OCI-M1 (cell line): ENCODE data around the gene CIB4.

Experiments used
- DNase-seq: peaks from one replicate; lab custom pipeline; 2025; lab: John Stamatoyannopoulos, UW

Gene CIB4

DNA sequence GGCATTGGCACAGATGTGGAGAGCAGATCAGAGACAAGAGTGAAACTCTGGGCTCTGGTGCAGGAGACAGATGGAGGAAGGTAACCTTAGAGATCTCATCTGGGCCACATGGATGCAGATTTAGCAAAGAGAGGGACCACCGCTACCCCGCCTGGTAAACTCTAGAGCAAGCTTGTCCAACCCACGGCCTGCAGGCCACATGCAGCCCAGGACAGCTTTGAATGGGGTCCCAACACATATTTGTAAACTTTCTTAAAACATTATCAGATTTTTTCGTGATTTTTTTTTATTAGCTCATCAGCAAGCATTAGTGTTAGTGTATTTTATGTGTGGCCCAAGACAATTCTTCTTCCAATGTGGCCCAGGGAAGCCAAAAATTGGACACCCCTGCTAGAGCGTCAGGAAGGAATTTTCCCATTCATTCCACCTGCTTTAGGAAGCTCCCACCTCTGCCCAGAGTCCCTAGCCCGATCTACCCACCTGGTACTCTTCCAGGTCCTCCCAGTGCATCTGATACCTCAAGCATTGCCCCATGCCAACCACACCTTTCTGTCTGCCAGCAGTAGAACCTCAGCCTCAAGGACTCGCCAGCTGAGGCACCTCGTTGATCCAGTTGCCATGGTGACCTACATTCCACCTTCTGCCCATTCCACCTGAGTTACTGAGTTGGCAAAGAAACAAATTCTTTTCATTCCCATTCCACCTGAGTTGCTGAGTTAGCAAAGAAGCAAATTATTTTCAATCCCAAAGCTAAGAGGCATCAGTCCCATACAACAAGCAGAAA lies at the start of gene CIB4:
Gene CIB4 (minus strand): TSS at position 586 of the 784 bp plus-strand sequence. CDS start 52 bp downstream, at position 534.
- no peak for DNase-seq

DNA sequence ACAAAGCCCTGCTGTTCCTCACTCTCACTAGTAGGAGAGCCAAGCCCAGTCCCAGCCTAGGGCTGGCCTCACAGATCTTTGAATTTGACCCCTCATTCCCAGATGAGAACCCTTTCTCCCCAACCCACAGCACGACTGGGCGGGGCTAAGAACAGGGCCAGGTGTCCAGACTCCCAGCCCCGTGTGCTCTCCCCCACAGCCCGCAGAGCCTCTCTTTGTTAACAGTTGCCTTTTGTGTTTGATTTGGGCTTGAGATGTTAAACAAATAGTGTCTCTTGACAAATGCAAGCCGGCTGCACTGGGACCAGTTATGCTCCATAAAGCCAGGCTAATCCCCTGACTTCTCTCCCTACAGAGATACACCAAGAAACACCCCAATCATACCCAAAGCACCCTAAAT lies 46.6 kb upstream of the CIB4 start:
- no peak for DNase-seq

DNA sequence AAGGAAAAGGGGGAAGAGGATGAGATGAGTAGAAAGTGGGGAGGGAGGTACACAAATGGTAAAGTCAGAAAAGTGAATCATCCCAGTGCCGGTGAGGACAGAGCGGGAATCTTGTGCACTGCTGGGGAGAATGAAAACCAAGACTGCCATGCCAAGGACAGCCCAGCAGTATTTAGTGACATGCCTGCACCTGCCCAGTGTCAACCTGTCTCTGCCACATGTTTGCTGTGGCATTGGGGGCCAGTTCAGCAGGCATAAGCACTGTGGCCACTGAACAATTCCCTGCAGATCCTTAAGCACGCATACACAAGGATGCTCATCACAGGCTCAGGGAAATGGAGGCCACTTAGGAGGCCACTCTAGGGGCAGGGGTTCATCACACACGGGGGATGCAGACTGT lies 46.2 kb upstream of the CIB4 start:
- no peak for DNase-seq

DNA sequence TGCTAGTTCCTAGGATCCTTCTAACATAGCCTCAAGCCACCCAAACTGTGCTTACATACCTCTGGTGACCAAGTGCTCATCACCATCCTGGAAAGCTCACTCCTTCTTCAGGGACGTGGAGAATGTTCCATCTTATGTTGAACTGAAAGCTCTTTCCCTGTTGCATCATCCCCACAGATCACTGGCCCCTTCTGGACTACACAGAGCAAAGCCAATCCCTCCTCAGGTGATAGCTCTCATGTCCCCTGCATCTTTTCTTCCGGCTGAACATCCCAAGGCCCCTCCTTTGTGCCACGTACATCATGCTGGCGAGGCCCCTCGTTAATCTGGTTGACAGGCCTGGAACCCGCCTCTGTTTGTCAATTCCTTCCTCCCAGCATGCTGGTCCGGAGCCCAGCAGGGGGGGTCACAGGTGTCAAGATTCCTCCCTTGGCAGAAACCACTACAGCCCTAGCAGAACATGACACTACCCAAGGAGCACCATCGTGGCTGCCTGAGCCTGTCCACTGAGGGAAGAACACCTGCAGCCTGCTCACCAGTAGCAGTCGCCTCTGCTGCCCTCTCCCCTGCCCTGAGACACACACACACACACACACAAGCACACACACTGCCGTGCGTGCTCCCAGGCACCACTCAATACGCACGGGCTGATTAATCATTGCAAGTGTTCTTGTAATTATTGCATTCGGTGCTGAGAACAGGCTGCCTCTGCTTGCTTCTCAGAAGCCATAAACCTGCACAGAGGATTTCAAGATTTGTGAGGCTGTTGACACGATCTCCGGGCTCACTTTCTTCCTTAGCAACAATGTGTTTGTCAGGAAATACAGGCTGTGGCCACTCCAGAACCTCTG lies 45.0 kb upstream of the CIB4 start:
- peak; percentile 24 for DNase-seq

DNA sequence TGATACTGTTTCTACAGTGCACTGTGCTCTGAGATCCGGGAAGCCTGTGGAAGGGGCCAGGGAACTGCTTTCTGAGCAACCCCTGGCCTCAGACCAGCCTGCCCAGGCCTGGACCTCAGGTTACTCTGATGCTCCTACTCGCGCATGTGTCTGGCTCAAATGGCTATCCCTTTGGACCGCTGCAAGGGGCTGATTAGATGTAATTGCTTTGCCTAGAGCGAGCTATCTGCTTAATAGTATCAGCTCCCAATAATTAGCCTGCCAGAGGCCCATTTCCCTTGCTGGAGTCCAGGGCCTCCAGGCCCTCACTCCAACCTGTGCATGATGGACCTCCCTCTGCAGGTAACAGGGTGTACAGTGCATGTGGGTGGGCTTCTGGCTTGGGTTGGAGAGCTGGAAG lies 44.2 kb upstream of the CIB4 start:
- DNase-seq = no peak

DNA sequence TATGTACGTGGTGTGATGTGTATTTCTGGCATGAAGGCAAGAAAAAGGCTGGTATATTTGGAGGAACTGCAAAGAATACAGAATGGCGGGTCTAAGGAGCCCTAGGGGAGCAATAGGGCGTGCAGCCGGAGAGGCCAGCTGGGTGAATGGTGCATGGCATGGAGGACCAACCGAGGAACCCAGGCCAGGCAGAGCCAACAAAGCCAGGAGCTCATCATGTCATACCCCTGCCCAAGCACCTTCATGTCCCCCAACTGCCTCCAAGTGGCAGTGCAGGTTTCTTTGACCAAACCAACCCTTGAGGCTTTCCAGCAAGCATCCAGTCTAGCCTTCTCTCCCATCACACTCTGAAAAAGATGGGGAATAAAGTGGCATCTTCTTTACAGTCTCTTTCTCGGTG lies 42.4 kb upstream of the CIB4 start:
- DNase-seq = no peak

- DNase-seq = no peak
Measured at GRCh38 chr2:26682155-26682554, 41.0 kb upstream of the CIB4 start.

GRCh38 chr2:26681656-26682055 lies 40.5 kb upstream of the CIB4 start:
- no peak for DNase-seq

- no peak for DNase-seq
Measured at GRCh38 chr2:26679867-26680266, 38.7 kb upstream of the CIB4 start.

DNA sequence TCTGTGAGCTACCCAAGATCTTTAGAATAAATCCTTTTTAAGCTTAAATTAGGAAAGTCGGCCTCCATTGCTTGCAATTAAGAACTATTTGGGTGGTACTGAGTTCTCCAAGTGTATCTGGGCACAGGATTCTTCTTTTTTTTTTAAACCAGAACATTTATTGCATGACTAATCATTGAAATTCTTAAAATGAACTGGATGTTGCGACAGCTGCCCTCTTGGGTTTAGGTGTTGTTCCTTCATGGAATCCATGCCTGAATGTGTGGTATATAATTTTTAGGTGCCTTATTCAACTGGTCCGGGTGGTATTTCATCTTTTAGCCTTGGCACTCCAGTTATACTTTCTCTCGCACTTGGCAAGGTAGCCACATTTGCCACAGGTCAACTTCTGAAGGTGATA lies 36.9 kb upstream of the CIB4 start:
- no peak for DNase-seq

- no peak for DNase-seq
Measured at GRCh38 chr2:26675651-26676255, 34.6 kb upstream of the CIB4 start.

DNA sequence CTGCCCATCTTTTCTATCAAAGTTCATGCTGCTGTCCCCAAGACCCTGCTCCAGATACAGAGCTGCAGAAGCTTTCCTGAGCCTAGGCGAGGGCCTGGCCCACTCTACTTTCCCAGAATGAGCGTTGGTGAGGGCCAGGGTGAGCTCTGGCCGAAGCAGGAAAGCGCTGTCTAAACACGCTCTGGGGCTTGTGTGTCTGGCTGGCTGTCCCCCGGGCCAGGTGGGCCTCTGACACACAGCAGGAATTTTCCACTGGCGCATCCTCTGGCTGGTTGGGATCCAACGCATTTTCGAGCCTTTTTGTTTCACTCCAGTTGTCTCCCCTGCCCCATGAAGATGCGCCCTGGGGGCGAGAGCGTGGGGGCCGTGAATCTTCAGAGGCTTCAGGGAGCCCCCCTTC lies 33.6 kb upstream of the CIB4 start:
- DNase-seq = no peak

- no peak for DNase-seq
Measured at GRCh38 chr2:26674002-26674751, 33.0 kb upstream of the CIB4 start.

DNA sequence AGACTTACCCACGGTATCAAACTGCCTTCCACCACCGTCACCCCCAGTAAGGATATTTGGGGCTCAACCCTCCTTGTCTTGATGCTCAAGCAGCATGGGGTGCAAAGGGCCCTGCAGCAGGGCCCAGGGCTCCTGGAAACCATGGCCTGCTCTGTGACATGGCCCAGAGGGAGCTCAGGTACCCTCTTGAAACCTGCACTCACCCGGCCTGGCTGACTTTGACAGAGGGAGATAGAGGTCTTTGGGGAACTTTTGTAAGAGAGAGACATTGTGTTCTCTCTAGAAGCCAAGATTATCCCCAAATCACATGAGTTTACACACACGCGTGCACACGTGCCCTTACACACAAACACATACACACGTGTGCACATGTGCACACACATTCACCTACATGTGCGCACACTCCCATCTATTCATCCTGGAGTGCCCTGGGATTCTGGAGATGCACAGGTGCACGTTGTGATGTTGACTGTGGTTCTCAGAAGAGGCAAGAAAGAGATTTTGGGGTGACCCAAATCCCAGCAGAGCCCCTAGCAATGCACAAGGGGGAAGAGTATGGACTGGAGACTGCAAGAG lies 31.7 kb upstream of the CIB4 start:
- no peak for DNase-seq

- DNase-seq = no peak
Measured at GRCh38 chr2:26672112-26672817, 31.1 kb upstream of the CIB4 start.

DNA sequence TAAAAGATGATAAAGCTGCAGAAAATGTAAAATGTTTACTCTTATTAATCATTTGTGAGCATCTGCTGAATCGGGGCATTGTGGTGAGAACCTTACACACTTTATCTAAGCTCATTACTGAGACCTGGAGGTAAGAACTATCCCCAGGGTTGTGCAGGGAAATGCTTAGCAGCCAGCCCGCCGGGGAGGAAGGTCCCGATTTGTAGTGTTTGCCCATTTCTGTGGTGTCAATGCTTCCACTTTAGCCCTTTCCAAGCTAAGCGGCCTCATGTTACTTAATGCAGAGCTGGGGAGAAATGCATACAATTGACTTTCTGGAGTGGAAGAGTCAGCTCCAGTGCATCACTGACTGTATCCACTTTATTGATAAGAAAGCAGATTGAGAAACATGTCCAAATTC lies 30.5 kb upstream of the CIB4 start:
- no peak for DNase-seq

DNA sequence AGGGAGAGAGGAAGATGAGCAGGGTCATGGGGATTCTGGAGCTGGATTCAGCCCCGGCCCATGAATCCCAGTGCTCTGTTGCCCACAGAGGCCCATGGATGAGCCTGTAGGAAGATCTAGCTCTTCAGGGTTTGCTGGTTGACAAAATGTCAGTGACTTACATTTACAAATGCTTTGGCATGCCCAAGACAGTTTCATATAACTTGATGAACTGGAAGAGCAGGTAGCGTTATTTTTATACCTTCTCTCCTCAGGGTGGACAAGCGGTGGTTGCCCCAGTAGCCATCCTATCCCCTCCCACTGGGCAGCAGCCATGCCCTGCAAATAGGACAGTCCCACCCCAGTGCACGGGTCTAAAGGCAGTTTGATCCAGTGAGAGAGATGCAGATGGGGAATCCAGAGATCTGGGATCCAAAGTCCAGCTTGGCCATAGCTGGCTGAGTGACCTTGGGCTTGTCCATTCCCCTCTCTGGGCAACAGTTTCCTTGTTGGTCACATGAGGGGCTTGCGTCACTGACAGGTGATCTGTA lies 29.8 kb upstream of the CIB4 start:
- DNase-seq = no peak

DNA sequence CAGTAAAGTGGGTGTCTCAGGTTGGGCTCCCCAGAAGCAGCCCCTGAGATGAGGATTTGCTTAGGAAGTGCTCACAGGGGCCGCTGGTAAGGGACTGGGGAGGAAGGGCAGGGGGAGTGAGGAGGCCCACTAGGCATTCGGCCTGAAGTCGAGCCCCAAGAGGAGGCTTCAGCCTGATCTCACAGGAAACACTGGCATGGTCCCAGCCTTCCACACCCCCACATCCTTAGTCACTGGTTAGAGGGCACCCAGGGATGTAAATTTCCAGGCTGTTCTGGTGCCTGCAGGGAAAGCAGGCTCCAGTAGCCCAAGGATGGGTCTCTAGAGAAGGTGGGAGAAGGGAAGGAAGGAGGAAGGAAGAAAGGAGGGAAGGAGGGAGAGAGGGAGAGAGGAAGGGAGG lies 29.0 kb upstream of the CIB4 start:
- DNase-seq = no peak

- no peak for DNase-seq
Measured at GRCh38 chr2:26668856-26669750, 27.9 kb upstream of the CIB4 start.

DNA sequence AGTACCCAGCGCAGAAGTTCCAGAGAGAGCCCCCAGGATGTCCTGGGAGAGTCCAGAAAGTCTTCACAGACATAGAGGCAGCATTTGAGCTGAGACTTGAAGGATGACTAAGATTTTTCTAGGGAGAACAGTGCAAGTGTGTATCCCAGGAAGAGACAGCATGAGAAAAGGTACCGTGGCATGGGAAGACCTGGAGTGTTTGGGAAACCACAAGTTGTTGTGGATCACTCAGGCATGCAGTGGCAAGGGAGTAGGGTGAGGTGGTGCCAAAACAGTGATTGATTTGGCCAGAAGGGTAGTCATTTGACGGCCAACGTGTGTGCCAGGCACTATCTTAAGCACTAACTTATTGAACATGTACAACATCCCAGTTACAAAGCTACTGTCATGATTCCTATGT lies 26.9 kb upstream of the CIB4 start:
- no peak for DNase-seq
